DMS114 treated with DMSO at 0.1 percent for 48 hours (cell line): ENCODE results near the gene SERPINC1.
"Not testable (repeated sequence)": the region's sequence is repeated elsewhere in the genome, so short reads cannot be mapped to it uniquely, and the experiment has no call there.

Experiments
- DNase-seq: peaks from one replicate; lab custom pipeline; 2025; ENCODE audit not compliant: unreplicated experiment; lab: John Stamatoyannopoulos, UW

SERPINC1 gene

DNA sequence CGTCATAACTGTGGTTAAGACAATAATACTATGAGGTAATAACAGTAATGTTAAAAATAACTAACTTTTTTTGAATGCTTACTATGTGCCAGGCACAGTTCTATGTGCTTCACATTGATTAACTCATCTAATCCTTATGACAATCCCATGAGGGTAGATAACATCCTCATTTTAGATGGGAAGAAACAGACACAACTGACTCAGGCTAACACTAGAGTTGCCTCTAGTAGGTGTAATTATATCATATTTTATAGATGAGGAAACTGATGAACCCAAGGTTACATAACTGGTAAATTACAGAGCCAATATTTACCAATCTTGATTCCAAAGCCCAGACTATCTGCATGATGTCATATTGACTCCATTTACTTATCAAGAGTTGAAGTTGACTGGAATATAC, 23.5 kb downstream of the SERPINC1 start:
- DNase-seq, result no peak

DNA sequence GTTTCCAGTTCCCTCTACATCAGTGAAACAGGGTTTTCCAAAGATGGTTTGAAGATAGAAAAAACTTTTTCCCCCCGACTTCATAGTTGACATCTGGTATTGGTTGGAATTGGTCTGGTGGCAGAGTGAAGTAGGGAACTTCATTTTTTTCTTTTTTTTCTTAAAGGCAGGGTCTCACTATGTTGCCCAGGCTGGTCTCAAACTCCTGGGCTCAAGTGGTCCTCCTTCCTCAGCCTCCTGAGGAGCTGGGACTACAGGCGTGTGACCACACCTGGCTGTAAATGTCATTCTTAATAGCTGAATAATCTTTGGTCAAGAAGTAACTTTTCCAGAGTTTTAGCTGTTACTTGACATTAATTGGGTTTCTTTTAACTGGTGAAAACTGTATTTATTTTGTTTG, 27.2 kb downstream of the SERPINC1 start:
- no peak for DNase-seq

- no peak for DNase-seq
Observed at GRCh38 chr1:173888749-173889148, 28.4 kb downstream of the SERPINC1 start.

GRCh38 chr1:173887627-173888026, 29.5 kb downstream of the SERPINC1 start:
- DNase-seq, result no peak

DNA sequence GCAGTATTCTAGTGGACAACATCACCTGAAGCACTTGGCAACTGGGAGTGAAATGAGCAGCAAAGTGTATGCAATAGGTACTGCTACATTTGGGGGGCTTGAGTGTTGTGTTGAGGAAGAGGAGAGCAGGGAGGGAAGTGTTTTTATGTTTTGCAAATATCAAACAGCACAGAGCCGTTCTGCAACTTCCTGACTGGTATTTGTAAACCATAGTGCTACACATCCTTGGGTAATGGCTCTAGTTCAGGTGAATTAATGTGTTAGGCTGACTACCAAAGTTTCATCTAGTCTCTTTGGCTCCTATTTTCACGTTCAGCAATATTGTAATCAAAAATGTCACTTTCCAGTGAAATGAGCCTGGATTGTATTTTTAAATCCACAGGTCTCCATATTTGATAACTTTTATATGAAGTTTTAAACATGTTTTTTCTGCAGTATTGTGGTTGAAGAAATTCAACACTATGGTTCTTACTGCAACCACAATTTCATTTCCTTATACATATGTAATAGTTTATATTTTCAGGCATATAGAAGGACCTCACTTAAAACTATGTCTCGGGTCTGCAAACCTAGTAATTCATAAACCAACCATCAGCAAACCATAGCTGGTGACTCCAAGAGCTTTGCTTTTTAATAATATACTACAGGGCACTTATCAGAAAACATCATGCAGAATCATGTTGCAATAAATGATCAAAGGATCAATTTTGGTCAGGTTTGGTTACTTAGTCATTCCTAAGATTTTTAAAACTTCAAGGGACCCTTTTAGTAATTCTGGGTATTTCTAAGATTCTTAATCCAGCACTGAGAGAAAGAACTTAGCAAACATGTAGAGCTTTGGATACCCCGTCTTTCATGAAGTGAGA, 30.1 kb downstream of the SERPINC1 start:
- no peak for DNase-seq

GRCh38 chr1:173884701-173885100, 32.4 kb downstream of the SERPINC1 start:
- DNase-seq, result no peak

DNA sequence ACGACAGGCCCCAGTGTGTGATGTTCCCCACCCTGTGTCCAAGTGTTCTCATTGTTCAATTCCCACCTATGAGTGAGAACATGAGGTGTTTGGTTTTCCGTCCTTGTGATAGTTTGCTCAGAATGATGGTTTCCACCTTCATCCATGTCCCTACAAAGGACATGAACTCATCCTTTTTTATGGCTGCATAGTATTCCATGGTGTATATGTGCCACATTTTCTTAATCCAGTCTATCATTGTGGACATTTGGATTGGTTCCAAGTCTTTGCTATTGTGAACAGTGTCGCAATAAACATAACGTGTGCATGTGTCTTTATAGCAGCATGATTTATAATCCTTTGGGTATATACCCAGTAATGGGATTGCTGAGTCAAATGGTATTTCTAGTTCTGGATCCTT, 36.0 kb downstream of the SERPINC1 start:
- DNase-seq, result not testable (repeated sequence)

- DNase-seq, result no peak
Observed at GRCh38 chr1:173878251-173878650, 38.9 kb downstream of the SERPINC1 start.

DNA sequence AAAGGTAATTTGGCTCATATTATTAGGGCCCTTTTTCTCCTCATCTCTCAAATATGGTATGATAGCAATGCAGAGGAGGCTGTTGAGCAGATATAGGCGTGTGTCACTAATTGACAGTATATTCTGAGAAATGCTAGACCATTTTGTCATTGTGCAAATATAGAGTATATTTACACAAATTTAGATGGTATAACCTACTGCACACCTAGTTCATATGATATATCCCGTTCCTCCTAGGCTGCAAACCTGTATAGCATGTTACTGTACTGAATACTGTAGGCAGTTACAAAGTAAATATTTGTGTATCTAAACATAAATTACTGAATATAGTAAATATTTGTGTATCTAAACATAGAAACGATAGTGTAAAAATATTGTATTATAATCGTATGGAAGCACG, 40.4 kb downstream of the SERPINC1 start:
- no peak for DNase-seq

DNA sequence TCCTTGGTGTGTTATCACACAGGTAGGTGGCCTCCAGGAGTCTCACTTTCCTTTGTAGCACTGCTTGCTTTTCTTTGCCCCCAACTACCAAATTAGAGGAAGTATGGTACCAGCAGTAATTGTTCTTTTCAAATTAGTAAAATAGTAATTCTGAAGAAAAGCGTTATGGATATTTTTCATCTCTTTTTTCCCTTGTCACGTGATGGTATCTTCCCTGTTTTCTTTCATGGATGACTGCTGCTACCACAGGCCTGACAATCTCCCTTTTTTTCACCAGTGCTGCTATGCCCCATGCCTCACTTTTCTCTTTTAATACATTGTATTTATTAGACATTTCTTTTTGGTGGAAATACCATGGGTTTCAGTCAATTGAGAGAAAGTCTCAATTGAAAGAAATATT, 45.6 kb downstream of the SERPINC1 start:
- DNase-seq, result no peak

DNA sequence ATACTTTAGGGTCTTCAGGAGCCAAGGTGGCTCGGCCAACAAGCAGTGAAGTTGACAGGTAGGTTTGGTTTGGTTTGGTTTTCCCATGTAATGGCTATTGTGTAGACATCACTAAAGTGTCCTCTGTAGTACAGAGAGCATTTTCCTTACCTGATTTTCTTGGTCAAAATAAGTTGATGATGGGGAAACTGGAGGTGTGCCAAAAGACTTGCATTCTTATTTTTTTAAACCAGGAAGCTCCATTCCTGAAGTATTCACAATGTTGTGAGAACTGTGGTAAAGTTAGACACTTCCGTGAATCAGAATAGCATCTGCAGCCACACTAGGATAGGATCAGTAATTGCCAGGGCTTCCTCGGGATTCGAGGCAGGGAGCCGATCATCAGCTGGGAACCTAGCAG, 46.0 kb downstream of the SERPINC1 start:
- no peak for DNase-seq

- no peak for DNase-seq
Observed at GRCh38 chr1:173870252-173871075, 46.7 kb downstream of the SERPINC1 start.

- DNase-seq, result no peak
Observed at GRCh38 chr1:173869021-173869359, 48.1 kb downstream of the SERPINC1 start.

GRCh38 chr1:173868266-173869020, 48.7 kb downstream of the SERPINC1 start, which contains the start of gene ZBTB37:
Gene ZBTB37, plus strand, starts transcription at chr1:173868380. Its CDS starts 1,846 bp downstream, at chr1:173870226.
- peak; percentile 84 for DNase-seq

GRCh38 chr1:173867753-173868265, 49.3 kb downstream of the SERPINC1 start, which contains the start of gene GAS5:
Gene GAS5, minus strand, starts transcription at chr1:173867989.
- peak; percentile 99 for DNase-seq

- DNase-seq, result no peak
Observed at GRCh38 chr1:173867141-173867752, 49.9 kb downstream of the SERPINC1 start.

GRCh38 chr1:173866413-173867115, 50.6 kb downstream of the SERPINC1 start:
- DNase-seq, result no peak

DNA sequence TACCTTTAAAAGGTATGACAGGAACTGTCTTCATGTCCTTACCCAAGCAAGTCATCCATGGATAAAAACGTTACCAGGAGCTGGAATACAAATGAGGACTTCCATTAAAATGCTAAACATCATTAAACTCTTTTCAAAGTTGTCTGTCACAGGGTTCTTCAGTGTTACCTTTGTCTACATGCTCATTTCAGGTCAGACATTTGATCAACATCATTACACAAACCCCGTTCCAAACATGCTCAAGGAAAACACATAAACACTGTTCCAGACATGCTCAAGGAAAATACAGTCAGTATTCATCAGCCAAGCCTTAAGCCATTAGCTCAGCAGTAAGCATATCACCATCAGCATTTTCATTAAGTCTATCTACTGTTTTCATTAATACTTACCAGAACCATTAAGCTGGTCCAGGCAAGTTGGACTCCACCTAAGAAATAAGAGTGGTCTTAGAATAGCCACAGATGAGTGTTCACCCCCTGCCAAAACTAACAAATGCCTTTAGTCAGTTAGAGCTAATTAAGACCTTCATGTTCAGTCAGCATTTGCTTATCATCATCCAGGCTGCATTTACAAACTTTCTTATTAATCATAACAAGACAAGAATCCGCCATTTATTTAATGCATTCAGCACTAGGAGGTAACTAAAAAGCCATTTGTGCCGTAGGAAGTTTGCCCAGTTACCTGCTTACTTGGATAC, 51.5 kb downstream of the SERPINC1 start:
- DNase-seq, result no peak

- no peak for DNase-seq
Observed at GRCh38 chr1:173864179-173864867, 52.8 kb downstream of the SERPINC1 start.
